ENCODE data around the gene EXOC4.

EXOC4 gene

DNA sequence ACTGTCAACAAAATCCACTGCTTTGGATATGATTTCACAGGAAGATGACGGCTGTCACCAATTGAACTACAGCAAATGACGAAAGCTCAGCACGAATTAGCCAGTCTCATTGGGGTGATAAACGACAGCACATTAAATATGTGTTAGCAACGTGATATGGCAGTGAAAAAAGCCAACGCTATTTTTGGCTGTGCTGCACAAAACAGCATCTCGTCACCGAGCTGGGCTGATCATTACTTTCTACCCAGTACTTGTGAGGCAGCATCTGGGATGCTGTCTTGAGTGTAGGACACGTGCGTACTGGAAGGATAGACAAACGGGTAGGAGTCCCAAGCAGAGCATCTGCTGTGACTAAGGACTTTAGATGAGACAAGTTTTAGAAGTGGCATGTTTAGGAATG, 138.3 kb downstream of the EXOC4 start:
- no peaks in the 10 kb centered on the region for H3K36me3 ChIP-seq (ENCODE audit: insufficient read depth, low read length)
- H3K9me2 ChIP-seq (replicated peaks; ENCODE audit: low read depth, low read length) = no peaks in the 10 kb centered on the region
- H3K4me2 ChIP-seq (ENCODE audit: low read depth, low read length, poor library complexity, severe bottlenecking) = no peak overlapping the region
- TF ChIP-seq, protein P1, sequence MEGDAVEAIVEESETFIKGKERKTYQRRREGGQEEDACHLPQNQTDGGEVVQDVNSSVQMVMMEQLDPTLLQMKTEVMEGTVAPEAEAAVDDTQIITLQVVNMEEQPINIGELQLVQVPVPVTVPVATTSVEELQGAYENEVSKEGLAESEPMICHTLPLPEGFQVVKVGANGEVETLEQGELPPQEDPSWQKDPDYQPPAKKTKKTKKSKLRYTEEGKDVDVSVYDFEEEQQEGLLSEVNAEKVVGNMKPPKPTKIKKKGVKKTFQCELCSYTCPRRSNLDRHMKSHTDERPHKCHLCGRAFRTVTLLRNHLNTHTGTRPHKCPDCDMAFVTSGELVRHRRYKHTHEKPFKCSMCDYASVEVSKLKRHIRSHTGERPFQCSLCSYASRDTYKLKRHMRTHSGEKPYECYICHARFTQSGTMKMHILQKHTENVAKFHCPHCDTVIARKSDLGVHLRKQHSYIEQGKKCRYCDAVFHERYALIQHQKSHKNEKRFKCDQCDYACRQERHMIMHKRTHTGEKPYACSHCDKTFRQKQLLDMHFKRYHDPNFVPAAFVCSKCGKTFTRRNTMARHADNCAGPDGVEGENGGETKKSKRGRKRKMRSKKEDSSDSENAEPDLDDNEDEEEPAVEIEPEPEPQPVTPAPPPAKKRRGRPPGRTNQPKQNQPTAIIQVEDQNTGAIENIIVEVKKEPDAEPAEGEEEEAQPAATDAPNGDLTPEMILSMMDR (conservative IDR thresholded peaks at IDR 0.05; ENCODE audit: low read length) = no peak
- no peak for TF ChIP-seq EZH2phosphoT487 (IDR thresholded peaks at IDR 0.05; ENCODE audit: borderline replicate concordance)
- H3K4me1 ChIP-seq (ENCODE audit: insufficient read depth, low read length, poor library complexity, severe bottlenecking) = peaks cover 29% of the 10 kb centered on the region
- 0 out of 2 replicates have a peak, but pooled peaks cover 6% of the 10 kb centered on the region for H3K79me2 ChIP-seq (ENCODE audit: insufficient read depth, low read length)
- H3K4me3 ChIP-seq (ENCODE audit: low read length, poor library complexity, severe bottlenecking) = no peak overlapping the region
- H3K9ac ChIP-seq (ENCODE audit: low read depth, low read length, poor library complexity, severe bottlenecking) = no peak overlapping the region
- H4K20me1 ChIP-seq (ENCODE audit: insufficient read depth, low read length, poor library complexity, severe bottlenecking) = no peaks in the 10 kb centered on the region
- H3K27me3 ChIP-seq (ENCODE audit: insufficient read depth, low read length, poor library complexity, severe bottlenecking) = no peaks in the 10 kb centered on the region
- H3F3A ChIP-seq (ENCODE audit: low read depth) = no peaks in the 10 kb centered on the region
- no peaks in the 10 kb centered on the region for H3K9me3 ChIP-seq (ENCODE audit: insufficient read depth, low read depth, low read length)
- no peak overlapping the region for H2AFZ ChIP-seq (ENCODE audit: low read length)

DNA sequence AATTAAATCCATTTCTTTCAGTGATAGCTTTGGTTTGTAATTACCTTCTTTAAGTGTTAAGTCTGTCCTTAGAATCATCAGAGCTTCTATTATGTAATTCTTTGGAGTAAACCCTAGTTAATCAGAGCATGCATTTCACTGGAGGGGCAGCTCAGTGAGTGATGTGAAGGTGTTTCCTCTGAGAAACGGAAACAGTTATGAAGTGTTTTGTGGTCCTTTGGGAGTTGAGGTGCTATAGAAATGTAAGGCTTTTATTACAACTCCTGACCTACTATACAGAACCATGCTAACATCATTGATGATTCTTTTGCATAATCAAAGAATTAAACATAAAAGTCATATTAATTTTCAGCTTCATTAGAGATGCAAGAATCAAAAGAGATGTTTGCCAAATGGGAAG, 141.5 kb downstream of the EXOC4 start:
- Histone ChIP-seq H4K20me1 (ENCODE audit: insufficient read depth, low read length, poor library complexity, severe bottlenecking) (no peaks in the 10 kb centered on the region), H3K9me2 (replicated peaks; ENCODE audit: low read depth, low read length) (no peaks in the 10 kb centered on the region), H3K4me2 (ENCODE audit: low read depth, low read length, poor library complexity, severe bottlenecking) (peak overlapping the region; percentile 46), H2AFZ (ENCODE audit: low read length) (no peak overlapping the region), H3K36me3 (ENCODE audit: insufficient read depth, low read length) (no peaks in the 10 kb centered on the region), H3K79me2 (ENCODE audit: insufficient read depth, low read length) (0 out of 2 replicates have a peak, but pooled peaks cover 6% of the 10 kb centered on the region), H3F3A (ENCODE audit: low read depth) (no peaks in the 10 kb centered on the region), H3K9ac (ENCODE audit: low read depth, low read length, poor library complexity, severe bottlenecking) (no peak overlapping the region), H3K4me3 (ENCODE audit: low read length, poor library complexity, severe bottlenecking) (peak overlapping the region; percentile 45), H3K4me1 (ENCODE audit: insufficient read depth, low read length, poor library complexity, severe bottlenecking) (peaks cover 34% of the 10 kb centered on the region), H3K9me3 (ENCODE audit: insufficient read depth, low read depth, low read length) (no peaks in the 10 kb centered on the region), H3K27me3 (ENCODE audit: insufficient read depth, low read length, poor library complexity, severe bottlenecking) (no peaks in the 10 kb centered on the region)
- TF ChIP-seq, protein P1 (conservative IDR thresholded peaks at IDR 0.05; ENCODE audit: low read length) = no peak

DNA sequence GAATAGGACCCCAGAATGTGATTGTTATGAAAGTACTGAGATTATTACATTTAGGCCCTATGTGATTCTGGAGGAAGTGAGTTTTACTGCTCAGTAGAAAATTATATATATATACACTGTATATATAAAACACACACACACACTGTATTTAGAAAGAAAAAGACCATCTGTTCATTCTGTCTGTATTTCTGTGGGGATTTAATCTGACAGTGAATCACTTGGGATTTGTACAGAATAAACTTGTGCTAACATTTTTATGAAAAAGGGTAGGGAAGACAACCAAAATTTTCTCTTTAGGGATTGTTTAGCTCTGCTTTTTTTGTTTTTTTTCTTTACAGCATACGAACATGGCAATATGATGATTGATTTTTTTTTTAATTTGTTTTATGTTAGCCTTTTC, 142.7 kb downstream of the EXOC4 start:
- Histone ChIP-seq H3K4me1 (ENCODE audit: insufficient read depth, low read length, poor library complexity, severe bottlenecking) (peaks cover 45% of the 10 kb centered on the region), H3K79me2 (ENCODE audit: insufficient read depth, low read length) (0 out of 2 replicates have a peak, but pooled peaks cover 6% of the 10 kb centered on the region), H3K36me3 (ENCODE audit: insufficient read depth, low read length) (no peaks in the 10 kb centered on the region), H4K20me1 (ENCODE audit: insufficient read depth, low read length, poor library complexity, severe bottlenecking) (no peaks in the 10 kb centered on the region), H3K4me2 (ENCODE audit: low read depth, low read length, poor library complexity, severe bottlenecking) (peak overlapping the region; percentile 46), H3K9me2 (replicated peaks; ENCODE audit: low read depth, low read length) (no peaks in the 10 kb centered on the region), H3K27me3 (ENCODE audit: insufficient read depth, low read length, poor library complexity, severe bottlenecking) (no peaks in the 10 kb centered on the region), H3K9ac (ENCODE audit: low read depth, low read length, poor library complexity, severe bottlenecking) (no peak overlapping the region), H3F3A (ENCODE audit: low read depth) (no peaks in the 10 kb centered on the region), H2AFZ (ENCODE audit: low read length) (no peak overlapping the region), H3K9me3 (ENCODE audit: insufficient read depth, low read depth, low read length) (no peaks in the 10 kb centered on the region), H3K4me3 (ENCODE audit: low read length, poor library complexity, severe bottlenecking) (no peak overlapping the region)
- TF ChIP-seq EZH2phosphoT487 (IDR thresholded peaks at IDR 0.05; ENCODE audit: borderline replicate concordance) = no peak
- TF ChIP-seq, protein P1 (conservative IDR thresholded peaks at IDR 0.05; ENCODE audit: low read length) = no peak
